Stimulated activated CD4-positive, alpha-beta T cell treated with anti-CD3 and anti-CD28 coated beads, Interleukin-12 subunit alpha, Interleukin-12 subunit beta, amount 100 ng/mL, for 4 hours (primary cell): Measurements from ENCODE around the gene F5.

ENCODE experiments used
- DNase-seq: peaks from one replicate; pipeline ENCODE4 v3.0.0-alpha.2; 2020

The F5 gene

DNA sequence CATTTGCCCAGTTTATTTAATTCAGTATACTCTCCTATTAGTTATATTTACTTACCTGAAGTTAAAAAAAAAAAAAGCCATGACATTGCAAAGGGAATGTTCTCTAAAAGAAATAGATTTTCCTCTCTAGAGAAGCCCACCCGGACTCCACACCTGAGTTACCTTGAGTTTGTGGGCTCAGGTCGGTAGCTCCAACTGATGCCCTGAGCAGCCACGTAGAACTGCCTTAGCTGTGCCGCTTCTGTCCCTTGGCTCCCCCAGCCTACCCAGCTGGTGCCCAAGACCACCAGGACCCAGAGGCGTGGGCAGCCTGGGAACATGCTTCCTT, 250 bp downstream of the F5 start:
- DNase-seq, result no peak

DNA sequence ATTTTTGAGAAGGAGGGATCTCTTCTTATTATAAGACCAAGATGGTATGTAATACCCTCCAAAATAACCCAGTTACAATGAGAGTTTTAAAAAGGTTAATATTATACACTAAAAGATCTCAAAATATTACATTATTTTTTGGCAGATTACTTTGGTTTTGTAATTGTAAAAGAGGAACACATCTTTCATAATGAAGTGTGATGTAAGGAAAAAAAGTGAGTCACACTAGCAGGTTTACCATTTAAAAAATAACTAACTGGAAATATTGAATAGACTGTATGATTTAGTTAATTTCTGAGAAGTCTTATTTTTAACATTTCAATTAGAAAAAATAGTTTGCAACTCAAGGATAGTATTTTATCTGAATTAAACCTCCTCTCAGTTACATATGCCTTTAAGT, 1.1 kb downstream of the F5 start:
- DNase-seq, result no peak

GRCh38 chr1:169584483-169585144, 1.7 kb downstream of the F5 start:
- DNase-seq, result no peak

GRCh38 chr1:169577981-169578738, 8.1 kb downstream of the F5 start:
- no peak for DNase-seq

GRCh38 chr1:169576935-169577331, 9.3 kb downstream of the F5 start:
- no peak for DNase-seq

GRCh38 chr1:169576241-169576934, 9.9 kb downstream of the F5 start:
- DNase-seq, result no peak

DNA sequence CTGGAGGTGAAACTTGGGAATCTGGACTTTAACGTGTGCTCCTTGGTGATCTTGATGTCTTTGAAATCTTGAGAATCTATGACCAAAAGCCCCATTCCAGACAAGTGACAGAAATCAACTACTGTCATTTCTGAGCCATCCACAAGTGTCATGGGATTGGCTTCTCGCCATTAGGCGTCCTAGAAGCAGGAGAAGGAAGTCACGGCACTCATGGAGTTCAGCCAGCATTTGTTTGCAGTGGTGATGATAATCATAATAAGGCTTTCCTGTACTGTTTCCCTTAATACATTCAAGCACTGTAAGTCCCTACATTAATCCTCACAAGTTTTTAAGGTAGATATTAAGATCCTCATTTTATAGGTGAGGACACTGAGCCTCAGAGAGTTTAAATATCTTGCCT, 11.9 kb downstream of the F5 start:
- no peak for DNase-seq

GRCh38 chr1:169572187-169572586, 14.1 kb downstream of the F5 start:
- DNase-seq, result no peak

DNA sequence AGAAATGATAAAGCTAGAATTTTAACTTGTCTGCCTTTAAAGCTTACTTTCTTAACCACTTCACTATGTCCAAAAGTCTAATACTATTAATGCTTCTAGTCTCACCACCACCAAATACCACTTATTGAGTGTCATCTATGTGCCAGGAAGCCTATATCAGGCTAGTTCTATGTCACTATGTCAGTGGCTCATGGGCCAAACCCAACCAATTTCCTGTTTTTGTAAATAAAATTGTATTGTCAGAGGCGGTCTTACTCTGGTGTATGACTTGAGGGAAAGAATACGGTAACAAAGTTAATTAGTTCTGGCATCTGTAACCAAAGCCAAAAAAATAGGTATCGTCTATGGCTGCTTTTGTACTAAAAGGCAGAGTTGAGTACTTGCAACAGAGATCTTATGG, 14.8 kb downstream of the F5 start:
- no peak for DNase-seq

DNA sequence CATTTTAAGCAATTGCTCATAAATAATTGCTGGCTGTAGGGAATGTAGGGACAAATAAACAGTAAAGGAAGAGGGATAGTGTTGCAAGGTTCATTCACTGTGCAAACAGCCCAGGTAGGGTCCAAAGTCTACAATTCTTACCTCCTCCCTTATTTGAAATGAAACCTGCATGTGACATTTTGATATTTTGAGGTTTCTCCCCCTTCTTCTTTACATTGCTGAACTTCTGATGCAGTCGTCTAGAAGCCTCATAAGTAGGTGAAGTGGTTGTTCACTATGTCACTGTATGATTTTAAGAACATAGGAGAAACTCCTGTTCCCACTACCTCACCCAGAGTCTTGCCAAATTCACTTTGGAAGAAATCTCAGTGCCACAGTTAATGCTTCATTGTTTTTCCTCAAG, 16.1 kb downstream of the F5 start:
- no peak for DNase-seq

DNA sequence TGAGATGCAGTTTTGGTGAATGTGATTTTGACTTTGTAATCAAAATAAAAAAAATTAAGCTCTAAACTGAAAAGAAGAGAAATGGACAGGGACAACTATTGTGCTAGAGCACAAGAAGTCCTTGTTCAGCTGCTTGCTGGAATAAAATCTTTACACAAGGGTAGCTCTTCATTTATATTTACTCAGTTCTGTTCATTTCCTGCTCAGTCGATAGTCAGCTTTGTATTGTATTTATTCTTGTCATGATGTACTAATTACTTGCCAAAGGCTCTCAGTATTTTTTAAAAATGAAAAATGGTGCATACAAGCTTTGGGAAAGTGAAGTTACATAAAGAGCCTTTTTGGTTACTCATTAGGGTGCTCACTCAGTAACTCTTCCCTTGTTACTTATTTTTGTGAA, 17.8 kb downstream of the F5 start:
- DNase-seq, result no peak

DNA sequence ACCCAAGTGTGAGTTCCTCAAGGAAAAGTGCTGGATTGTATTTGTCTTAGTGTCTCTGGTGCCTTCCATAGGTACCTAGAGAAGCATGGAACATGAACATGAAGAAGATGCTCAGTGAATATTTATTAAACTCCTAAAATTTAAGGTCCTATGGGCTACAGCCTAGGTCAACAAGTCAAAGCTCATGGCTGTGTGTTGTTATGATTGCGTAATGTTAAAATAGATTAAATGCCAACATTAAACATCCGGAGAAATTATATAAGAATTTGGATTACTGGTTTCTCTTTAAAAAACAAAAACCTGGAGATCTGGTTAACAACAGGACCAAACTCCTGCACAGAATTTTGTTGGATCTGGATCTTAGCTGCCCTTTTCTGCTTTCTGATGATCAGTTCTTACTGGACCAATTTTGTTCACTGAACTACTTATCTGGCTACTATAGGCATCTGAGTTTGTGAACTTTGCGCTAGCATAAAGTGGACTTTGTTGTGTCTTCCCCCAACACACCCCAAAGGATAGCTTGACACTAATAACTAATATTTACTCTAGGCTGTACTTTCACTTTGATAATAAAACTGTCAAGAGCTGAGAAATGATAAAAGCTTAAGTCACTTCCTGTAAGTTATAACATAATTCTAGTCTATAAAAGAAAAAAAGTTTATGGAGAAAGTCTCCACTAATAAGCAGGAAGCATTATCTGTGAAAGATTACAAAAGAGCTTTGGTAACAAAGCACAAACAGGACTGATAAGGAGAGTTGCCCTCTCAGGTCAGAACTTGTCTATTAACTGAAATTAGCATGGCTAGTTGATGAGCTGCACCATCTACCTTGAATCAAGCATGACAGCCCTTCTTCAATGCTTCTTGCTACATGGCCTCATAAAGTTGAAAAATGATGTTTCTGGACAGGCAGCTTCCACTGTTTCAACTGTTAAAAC, 20.7 kb downstream of the F5 start:
- DNase-seq, result no peak

- DNase-seq, result no peak
Measured at GRCh38 chr1:169563650-169564049, 22.6 kb downstream of the F5 start.

GRCh38 chr1:169563019-169563615, 23.2 kb downstream of the F5 start:
- DNase-seq, result no peak

- DNase-seq, result no peak
Measured at GRCh38 chr1:169561692-169562091, 24.6 kb downstream of the F5 start.

GRCh38 chr1:169557131-169557530, 29.1 kb downstream of the F5 start:
- no peak for DNase-seq

GRCh38 chr1:169550294-169550693, 36.0 kb downstream of the F5 start:
- DNase-seq, result no peak

- DNase-seq, result no peak
Measured at GRCh38 chr1:169548282-169548681, 38.0 kb downstream of the F5 start.

- peak; percentile 12 for DNase-seq
Measured at GRCh38 chr1:169546087-169546995, 39.9 kb downstream of the F5 start.

GRCh38 chr1:169545472-169545871, 40.8 kb downstream of the F5 start:
- no peak for DNase-seq

GRCh38 chr1:169538998-169539871, 47.0 kb downstream of the F5 start:
- no peak for DNase-seq
